ENCODE results near the gene SEMA3B.

Gene SEMA3B

GRCh38 chr3:50237754-50238548 is 31.0 kb upstream of the SEMA3B start:
- peak; percentile 78 for DNase-seq (ENCODE audit: low read depth)
- TF ChIP-seq CTCF (conservative IDR thresholded peaks at IDR 0.05; ENCODE audit: low read depth, low read length), result no peak
- H3K4me3 ChIP-seq (ENCODE audit: low read depth, low read length), result peak overlapping the region; percentile 83

GRCh38 chr3:50238549-50239026 is 30.4 kb upstream of the SEMA3B start:
- DNase-seq (ENCODE audit: low read depth), result no peak
- TF ChIP-seq CTCF (conservative IDR thresholded peaks at IDR 0.05; ENCODE audit: low read depth, low read length), result peak; percentile 15
- peak overlapping the region; percentile 83 for H3K4me3 ChIP-seq (ENCODE audit: low read depth, low read length)

- no peak for TF ChIP-seq CTCF (conservative IDR thresholded peaks at IDR 0.05; ENCODE audit: low read depth, low read length)
- no peak for DNase-seq (ENCODE audit: low read depth)
- H3K4me3 ChIP-seq (ENCODE audit: low read depth, low read length), result no peak overlapping the region
Measured at GRCh38 chr3:50239649-50240048, 29.3 kb upstream of the SEMA3B start.

- no peak for TF ChIP-seq CTCF (conservative IDR thresholded peaks at IDR 0.05; ENCODE audit: low read depth, low read length)
- no peak for DNase-seq (ENCODE audit: low read depth)
- no peak overlapping the region for H3K4me3 ChIP-seq (ENCODE audit: low read depth, low read length)
Measured at GRCh38 chr3:50241163-50241562, 27.8 kb upstream of the SEMA3B start.

- no peak for TF ChIP-seq CTCF (conservative IDR thresholded peaks at IDR 0.05; ENCODE audit: low read depth, low read length)
- H3K4me3 ChIP-seq (ENCODE audit: low read depth, low read length), result no peak overlapping the region
- DNase-seq (ENCODE audit: low read depth), result no peak
Measured at GRCh38 chr3:50241713-50242380, 27.1 kb upstream of the SEMA3B start.

GRCh38 chr3:50242381-50242770 is 26.6 kb upstream of the SEMA3B start:
- no peak for TF ChIP-seq CTCF (conservative IDR thresholded peaks at IDR 0.05; ENCODE audit: low read depth, low read length)
- DNase-seq (ENCODE audit: low read depth), result no peak
- H3K4me3 ChIP-seq (ENCODE audit: low read depth, low read length), result no peak overlapping the region
